HG03571 (cell line): ENCODE measurements around the gene FAM234A.
"Not testable (repeated sequence)": the region's sequence is repeated elsewhere in the genome, so short reads cannot be mapped to it uniquely, and the experiment has no call there.

ENCODE experiments used
- ATAC-seq: cut with Tn5 transposase; IDR thresholded peaks from one replicate; pipeline ENCODE4 v1.9.1; 2021; ENCODE audit not compliant: unreplicated experiment

Gene FAM234A

GRCh38 chr16:264440-264951, 29.9 kb downstream of the FAM234A start:
- ATAC-seq, result no peak

DNA sequence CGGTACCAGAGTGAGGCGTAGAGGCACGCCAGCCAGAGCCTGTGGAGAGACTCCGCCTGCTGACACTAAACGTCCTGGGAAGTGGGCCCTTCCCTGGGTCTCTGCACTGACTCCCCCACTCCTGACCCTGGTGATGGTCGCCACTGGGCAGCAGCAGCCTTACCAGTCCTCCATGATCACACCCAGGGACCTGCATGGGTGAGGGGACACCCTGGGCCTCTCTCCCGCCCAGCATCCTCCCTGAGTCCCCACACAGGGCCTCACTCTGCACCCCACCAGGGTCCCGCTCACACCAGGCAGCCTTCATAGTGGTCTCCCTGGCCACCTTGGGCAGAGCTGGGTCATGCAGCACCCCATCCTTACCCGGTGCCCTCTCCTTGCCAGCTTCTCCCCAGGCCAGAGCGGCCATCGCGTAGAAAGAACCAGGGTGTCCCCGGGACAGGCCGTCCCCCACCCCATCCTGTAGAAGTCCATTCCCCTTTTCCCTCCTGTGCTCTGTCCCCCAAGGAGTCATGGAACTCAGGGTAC, 30.4 kb downstream of the FAM234A start:
- no peak for ATAC-seq

GRCh38 chr16:265711-266110, 31.1 kb downstream of the FAM234A start:
- ATAC-seq, result no peak

GRCh38 chr16:266258-267164, 31.9 kb downstream of the FAM234A start:
- ATAC-seq, result no peak

- not testable (repeated sequence) for ATAC-seq
These were observed 32.9 kb downstream of the FAM234A start for GRCh38 chr16:267562-267961.

- no peak for ATAC-seq
These were observed 33.8 kb downstream of the FAM234A start for GRCh38 chr16:268141-269053.

DNA sequence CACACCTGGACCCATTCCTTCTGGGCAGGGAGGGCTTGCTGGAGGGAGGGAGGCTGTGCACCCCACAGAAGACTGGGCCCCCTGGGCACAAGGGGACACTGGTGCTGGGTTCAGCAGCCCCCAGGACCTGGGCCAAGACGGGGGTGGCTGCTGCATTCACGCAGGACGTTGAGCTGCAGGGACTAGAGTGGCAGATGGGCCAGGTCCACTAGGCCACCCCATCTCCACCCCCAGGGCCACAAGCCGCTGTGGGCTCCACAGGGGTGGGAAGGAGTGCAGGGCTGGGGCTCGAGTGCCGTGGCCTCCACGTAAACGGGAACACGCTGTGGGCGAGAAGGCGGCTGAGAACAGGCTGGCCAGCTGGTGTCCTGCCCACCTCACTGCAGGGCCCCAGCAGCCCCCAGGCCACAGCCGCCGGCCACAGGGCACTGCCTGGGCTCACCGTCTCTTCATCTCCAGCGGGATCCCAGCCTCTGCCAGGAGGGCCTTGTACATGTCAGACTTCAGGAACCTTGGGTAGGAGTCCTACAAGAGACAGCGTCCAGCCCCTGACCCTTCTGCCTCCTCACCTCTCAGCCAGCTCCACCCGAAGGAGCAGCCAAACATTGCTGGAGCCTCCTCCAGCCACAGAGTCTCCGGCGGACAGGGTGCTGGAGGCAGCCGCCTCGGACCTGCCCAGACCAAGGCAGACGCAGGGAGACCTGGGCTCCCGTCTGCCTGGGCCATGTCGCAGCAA, 34.6 kb downstream of the FAM234A start:
- ATAC-seq, result no peak

- no peak for ATAC-seq
These were observed 36.0 kb downstream of the FAM234A start for GRCh38 chr16:270381-271255.

DNA sequence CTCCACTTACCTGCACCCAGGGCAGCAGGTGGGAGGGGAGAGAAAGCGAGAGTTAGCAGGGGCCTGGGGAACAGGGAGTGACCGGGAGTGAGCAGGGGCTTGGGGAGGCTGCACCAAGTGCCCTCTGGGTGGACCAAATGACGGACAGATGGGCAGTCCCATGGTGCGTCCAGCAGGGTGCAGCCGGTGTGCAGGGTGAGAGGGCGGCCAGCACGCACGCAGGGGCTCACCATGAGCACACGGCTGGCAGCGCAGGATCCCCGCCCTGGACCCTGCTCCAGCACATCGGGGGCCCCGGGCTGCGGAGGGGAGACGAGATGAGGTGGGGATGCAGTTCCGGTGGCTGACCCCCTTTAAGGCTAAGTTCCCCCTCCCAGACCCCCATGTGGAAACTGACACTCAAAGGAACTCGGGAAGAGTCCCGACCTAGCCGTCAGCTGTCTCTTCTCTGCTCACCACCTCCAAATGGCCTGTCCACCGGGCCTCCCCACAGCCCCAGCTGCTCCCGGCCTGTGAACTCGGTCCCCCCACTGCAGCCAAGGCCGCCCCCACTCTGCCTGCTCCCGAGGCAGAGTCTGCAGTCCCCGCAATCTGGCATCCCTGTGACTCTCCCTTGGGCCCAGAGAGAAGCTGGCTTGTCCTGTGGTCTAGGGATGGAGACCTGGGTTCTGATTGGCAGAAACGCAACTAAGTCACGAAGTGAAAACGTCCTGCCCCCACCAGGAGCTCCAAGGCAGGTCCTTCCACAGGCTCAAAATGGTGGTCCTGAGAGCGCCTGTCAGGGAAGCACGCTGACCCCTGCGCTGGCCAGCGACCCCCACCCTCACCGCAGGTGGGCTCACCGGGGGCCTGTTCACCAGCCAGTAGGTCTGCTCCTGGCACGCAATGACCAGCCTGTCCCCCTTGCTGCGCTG, 38.3 kb downstream of the FAM234A start:
- no peak for ATAC-seq

DNA sequence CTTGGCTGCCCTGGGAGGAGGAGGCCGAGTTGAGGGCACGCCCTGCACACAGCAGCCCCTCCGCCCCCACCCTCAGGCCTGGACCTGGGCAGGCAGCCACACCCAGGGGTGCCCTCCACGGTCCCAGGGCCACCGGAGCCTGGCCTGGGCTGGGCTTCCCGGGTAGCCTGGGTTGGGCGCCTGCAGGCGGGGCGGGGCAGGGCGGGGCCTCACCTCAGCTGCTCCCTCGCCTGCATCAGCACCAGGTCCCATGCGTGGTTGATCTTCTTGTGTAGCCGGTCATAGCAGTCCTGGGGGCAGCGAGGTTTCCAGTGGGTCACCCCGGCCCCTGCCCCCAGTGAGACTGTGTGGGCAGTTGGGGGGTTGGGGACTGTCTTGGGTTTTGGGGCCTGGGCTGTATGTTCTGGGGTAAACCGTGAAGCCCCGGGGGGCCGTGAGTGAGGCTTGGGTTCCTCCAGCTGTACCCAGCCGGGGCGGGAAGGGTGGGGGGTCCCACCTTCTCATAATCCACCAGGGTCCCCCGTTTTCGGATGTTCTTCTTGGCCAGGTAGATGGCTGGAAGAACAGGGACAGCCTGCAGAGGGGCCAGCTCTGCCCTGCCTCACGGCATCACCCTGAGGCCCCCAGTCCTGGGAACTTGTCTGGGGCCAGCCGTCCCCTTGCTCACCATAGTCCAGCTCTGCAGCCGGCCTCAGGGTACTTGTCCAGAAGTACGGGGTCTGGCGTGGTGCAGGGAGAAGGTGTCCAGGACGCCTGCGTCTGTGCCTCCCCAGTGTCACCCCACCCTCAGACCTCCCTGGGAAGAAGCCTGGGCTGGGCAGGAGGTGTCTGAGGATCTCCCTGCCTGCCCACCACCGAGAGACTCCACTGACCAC, 39.2 kb downstream of the FAM234A start:
- ATAC-seq, result no peak

DNA sequence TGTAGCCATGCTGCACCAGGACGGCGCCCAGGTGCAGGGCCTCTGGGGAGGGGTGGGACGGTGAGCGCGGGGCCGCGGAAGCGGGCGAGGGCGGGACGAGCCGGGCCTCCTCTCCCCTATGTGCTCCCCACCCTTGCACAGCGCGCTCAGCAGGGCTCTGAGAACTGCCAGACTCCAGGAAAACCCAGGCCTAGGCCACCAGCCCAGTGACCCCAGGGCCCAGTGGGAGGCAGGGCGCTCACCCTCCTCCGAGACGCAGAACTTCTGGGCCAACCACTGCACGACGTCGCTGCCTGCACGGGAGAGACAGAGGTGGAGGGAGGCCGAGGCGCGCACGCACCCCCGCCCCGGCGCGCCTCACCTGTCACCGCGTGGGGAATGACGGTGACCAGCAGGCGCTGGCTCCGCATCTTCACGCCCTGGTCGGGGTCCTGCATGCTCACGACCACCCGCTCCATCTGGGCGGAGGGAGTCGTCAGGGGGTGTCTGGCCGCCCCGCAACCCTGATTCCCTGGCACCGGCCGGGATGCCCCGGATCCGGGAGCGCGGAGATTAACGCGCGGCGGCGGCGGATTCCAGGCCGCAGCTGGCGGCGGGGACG, 40.5 kb downstream of the FAM234A start:
- ATAC-seq, result no peak

DNA sequence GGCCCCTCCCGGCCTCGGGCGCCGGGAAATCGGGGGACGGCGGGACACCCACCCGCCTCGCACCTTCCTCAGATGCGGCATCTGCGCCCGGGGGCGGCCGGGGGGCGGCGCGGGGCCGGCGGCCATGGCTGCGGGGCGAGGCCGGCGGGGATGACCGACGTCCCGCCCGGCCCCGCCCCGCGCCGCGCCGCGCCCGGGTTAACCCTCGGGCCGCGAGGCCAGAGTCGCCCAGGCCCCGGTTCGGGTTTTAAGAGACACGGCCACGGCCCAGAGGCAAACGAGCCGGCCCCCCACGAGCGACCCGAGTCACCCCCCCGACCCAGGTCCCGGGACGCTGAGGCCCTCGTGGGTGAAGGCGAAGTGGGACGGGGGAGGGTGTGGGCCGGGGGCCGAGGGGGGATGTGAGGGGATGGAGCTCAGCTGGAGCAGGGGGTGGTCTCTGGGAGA, 41.2 kb downstream of the FAM234A start, which contains the start of gene RGS11:
TSS of gene RGS11 (minus strand) at position 159 of the 447 bp plus-strand sequence. CDS start at position 126, 33 bp downstream.
- no peak for ATAC-seq

DNA sequence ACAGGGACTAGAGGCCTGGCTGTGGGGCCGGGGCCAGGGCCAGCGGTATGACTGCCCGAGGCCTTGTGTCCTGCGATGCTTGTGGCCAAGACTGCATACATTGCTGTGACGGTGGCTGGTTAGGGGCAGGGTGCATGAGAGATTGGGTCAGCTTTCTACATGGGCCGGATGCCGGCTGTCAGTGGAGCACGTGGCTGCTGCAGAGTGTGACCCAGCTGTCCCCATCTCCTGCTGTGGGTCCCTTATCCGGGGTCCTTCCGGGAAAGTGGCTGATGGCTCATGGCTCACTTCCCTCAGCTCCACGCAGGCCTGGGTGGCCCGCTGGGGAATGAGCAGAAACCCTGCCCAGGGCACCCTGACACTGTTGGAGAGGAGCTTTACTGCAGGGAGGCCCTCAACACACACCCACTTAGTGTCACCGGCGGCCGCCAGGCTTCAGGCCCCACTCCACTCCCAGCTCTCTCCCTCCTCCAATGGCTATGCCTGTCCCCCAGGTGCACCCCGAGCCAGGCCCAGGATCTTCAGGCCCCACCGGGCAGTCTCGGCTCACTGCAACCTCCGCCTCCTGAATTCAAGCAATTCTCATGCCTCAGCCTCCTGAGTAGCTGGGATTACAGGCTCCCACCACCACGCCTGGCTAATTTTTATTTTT, 41.9 kb downstream of the FAM234A start:
- no peak for ATAC-seq

DNA sequence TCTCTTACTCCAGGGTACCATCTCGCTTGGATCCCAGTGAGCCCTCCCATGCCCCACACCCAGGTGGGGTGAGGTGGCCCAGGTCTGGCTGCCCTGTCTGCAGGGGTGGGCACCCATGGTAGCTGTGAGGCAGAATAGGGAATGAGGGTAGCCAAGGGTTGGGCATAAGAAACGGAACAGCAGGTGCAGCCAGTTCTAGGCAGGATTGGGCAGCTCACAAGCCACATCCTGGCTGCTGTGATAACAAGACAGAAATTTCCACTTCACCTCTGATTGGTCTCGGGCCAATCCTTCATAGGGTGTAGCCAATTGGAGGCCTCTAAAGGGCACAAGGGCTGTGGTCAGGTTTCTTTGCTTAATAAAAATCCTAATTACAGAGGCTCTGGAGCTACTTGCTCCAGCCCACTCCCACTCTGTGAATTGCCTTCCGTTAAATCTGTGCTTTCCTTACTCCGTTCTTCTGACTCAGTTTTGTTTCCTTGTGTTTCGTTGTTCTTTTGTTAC, 44.3 kb downstream of the FAM234A start:
- no peak for ATAC-seq

DNA sequence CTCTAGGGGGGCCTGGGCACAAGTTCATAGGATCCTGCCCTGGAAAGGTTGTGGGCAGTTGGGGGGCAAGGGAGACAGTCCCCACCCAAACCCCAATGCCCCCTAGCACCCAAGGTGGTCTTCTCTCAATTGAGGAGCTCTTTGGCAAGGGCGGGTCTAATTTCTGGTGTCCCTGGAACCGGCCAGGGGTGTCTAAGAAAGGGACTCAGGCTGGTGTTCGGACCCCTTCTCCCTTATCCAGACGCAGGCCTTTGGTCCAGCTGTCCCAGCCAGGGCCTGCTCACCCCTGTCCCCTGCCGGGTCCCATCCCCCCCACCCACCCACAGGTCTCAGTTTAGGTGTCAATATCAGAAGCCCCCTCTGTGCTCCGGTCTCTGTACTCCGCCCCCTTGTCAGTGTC, 44.9 kb downstream of the FAM234A start:
- no peak for ATAC-seq

- no peak for ATAC-seq
These were observed 45.4 kb downstream of the FAM234A start for GRCh38 chr16:280005-280460.
